ENCODE measurements around the gene NFATC4. TPM values are rescaled to one million over a fixed set of nuclear protein-coding genes. Genes with fewer than 3 reads are reported as not detected.

The NFATC4 gene
- total RNA-seq, 1 experiment from 2014 or later = 7.6 TPM

DNA sequence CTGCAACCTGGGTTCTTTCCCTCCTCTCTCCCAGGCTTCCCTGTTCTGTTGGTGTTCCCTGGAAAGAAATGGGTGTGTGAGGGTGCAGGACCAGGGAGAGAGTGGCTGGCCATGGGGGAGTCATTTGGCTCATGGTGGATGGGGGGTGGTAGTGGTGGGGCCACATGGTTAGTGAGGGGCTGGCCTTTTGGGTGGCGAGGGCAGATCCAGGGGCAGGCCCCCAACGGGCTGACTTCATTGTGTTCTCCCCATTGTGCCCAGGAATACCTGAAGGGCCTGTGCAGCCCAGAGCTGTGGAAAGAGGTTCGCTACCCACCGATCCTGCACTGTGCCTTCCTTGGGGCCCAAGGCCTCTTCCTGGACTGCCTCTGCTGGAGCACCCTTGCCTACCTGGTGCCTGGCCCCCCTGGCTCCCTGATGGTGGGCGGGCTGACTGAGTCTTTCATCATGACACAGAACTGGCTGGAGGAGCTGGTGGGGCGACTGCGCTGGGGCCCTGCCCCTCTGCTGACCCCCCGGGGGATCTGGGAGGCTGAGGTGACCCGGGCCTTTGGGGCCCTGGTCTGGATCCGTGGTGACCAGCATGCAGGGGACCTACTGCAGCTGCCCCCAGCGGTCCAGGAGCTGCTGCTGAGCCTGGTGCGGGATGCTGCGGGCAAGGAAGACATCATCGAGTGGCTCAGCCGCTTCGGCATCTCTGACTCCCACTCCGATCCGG lies 39.8 kb downstream of the NFATC4 start:
- no peaks in the 10 kb centered on the region for H3K9me3 ChIP-seq (ENCODE audit: control insufficient read depth in 1 of 2, insufficient read depth in 1 of 2, low read depth in 1 of 2, low read length in 2 of 2)
- H3K4me1 ChIP-seq (ENCODE audit: control insufficient read depth in 1 of 2, insufficient read depth in 2 of 2, low read length in 2 of 2) = no peaks in the 10 kb centered on the region
- H3K9ac ChIP-seq (ENCODE audit: low read length) = no peak overlapping the region
- DNase-seq (ENCODE audit: low read depth, low spot score) = no peak
- no peak for ATAC-seq
- intact Hi-C loops (cut with micrococcal nuclease) = no loop called here
- H2AFZ ChIP-seq (ENCODE audit: low read depth, low read length, poor library complexity, severe bottlenecking) = no peak overlapping the region
- POLR2A ChIA-PET = no interaction called here
- H3K4me3 ChIP-seq (replicated peaks in 1 of 2; ENCODE audit: low read depth in 1 of 2, low read length in 2 of 2) = no peak overlapping the region
- H3K79me2 ChIP-seq (ENCODE audit: insufficient read depth, low read length) = no peaks in the 10 kb centered on the region
- no peak overlapping the region for H3K4me2 ChIP-seq (ENCODE audit: low read length)
- H4K20me1 ChIP-seq (ENCODE audit: insufficient read depth) = no peaks in the 10 kb centered on the region
- CTCF ChIA-PET = no interaction called here
- no peak overlapping the region for H3K27ac ChIP-seq (ENCODE audit: low read depth, low read length)
- no peaks in the 10 kb centered on the region for H3K27me3 ChIP-seq (ENCODE audit: insufficient read depth, low read length)
- TF ChIP-seq, protein P1, sequence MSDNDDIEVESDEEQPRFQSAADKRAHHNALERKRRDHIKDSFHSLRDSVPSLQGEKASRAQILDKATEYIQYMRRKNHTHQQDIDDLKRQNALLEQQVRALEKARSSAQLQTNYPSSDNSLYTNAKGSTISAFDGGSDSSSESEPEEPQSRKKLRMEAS (IDR thresholded peaks at IDR 0.05) = no peak
- TF ChIP-seq, protein P2, sequence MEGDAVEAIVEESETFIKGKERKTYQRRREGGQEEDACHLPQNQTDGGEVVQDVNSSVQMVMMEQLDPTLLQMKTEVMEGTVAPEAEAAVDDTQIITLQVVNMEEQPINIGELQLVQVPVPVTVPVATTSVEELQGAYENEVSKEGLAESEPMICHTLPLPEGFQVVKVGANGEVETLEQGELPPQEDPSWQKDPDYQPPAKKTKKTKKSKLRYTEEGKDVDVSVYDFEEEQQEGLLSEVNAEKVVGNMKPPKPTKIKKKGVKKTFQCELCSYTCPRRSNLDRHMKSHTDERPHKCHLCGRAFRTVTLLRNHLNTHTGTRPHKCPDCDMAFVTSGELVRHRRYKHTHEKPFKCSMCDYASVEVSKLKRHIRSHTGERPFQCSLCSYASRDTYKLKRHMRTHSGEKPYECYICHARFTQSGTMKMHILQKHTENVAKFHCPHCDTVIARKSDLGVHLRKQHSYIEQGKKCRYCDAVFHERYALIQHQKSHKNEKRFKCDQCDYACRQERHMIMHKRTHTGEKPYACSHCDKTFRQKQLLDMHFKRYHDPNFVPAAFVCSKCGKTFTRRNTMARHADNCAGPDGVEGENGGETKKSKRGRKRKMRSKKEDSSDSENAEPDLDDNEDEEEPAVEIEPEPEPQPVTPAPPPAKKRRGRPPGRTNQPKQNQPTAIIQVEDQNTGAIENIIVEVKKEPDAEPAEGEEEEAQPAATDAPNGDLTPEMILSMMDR (IDR thresholded peaks at IDR 0.05 in 2 of 3, conservative IDR thresholded peaks at IDR 0.05 in 1 of 3; ENCODE audit: borderline replicate concordance in 1 of 3, insufficient read depth in 1 of 3, low read depth in 2 of 3, low read length in 2 of 3) = no peak
- TF ChIP-seq YY1 (IDR thresholded peaks at IDR 0.05; ENCODE audit: extremely low read depth, insufficient replicate concordance, low read depth, low read length) = no peak
- RAD21 ChIA-PET (ENCODE audit: low non-redundant PET in 1 of 2, low total read pairs in 2 of 2, uncharacterized antibody in 2 of 2, unreplicated experiment in 2 of 2) = no interaction called here
- no peaks in the 10 kb centered on the region for H3K36me3 ChIP-seq (ENCODE audit: control insufficient read depth in 1 of 2, insufficient read depth in 2 of 2, low read length in 2 of 2)
- no TSS peak for BruUV-seq (replicated peaks)
- H3K9me2 ChIP-seq (ENCODE audit: insufficient read depth) = no peaks in the 10 kb centered on the region

DNA sequence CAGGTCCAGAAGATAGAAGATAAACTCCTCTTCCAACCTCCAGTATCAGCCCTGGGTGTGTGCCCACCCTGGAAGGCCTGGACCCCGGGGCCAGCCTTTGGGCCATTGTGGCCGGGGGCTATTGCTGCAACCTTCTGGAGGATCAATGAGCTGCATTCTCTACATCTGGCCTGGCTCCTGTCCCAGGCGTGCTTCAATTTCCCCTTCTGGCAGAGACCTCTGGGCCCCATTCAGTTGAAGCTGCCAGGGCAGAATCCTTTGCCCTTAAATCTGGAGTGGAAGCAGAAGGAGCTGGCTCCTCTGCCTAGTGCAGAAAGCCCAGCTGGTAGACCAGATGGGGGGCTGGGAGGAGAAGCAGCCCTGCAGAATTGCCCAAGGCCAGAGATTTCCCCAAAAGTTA lies 40.8 kb downstream of the NFATC4 start:
- Histone ChIP-seq H3K79me2 (ENCODE audit: insufficient read depth, low read length) (no peaks in the 10 kb centered on the region), H3K4me2 (ENCODE audit: low read length) (no peak overlapping the region), H3K9me3 (ENCODE audit: control insufficient read depth in 1 of 2, insufficient read depth in 1 of 2, low read depth in 1 of 2, low read length in 2 of 2) (no peaks in the 10 kb centered on the region), H3K9me2 (ENCODE audit: insufficient read depth) (no peaks in the 10 kb centered on the region), H2AFZ (ENCODE audit: low read depth, low read length, poor library complexity, severe bottlenecking) (no peak overlapping the region), H3K9ac (ENCODE audit: low read length) (no peak overlapping the region), H3K36me3 (ENCODE audit: control insufficient read depth in 1 of 2, insufficient read depth in 2 of 2, low read length in 2 of 2) (no peaks in the 10 kb centered on the region), H3K27ac (ENCODE audit: low read depth, low read length) (no peak overlapping the region), H4K20me1 (ENCODE audit: insufficient read depth) (no peaks in the 10 kb centered on the region), H3K27me3 (ENCODE audit: insufficient read depth, low read length) (no peaks in the 10 kb centered on the region), H3K4me1 (ENCODE audit: control insufficient read depth in 1 of 2, insufficient read depth in 2 of 2, low read length in 2 of 2) (no peaks in the 10 kb centered on the region), H3K4me3 (replicated peaks in 1 of 2; ENCODE audit: low read depth in 1 of 2, low read length in 2 of 2) (no peak overlapping the region)
- ChIA-PET CTCF (interaction anchor here (1.5 to 2.1 kb wide), 2 partner anchors 21 to 23 kb away, joined by 5 to 6 read pairs; partner anchors contain the start of genes CBLN3 and KHNYN), RAD21 (ENCODE audit: low non-redundant PET in 1 of 2, low total read pairs in 2 of 2, uncharacterized antibody in 2 of 2, unreplicated experiment in 2 of 2) (no interaction called here), POLR2A (interaction anchor here (1.0 kb wide), 1 partner anchor 23 kb away, joined by 3 read pairs; no protein-coding TSS in a partner anchor)
- no TSS peak for BruUV-seq (replicated peaks)
- no peak for DNase-seq (ENCODE audit: low read depth, low spot score)
- intact Hi-C loops (cut with micrococcal nuclease) = no loop called here
- no peak for ATAC-seq
- no peak for TF ChIP-seq RAD21 (IDR thresholded peaks at IDR 0.05; ENCODE audit: low read depth)
- TF ChIP-seq SP1 (IDR thresholded peaks at IDR 0.05; ENCODE audit: low read depth) = no peak
- TF ChIP-seq, protein P3, sequence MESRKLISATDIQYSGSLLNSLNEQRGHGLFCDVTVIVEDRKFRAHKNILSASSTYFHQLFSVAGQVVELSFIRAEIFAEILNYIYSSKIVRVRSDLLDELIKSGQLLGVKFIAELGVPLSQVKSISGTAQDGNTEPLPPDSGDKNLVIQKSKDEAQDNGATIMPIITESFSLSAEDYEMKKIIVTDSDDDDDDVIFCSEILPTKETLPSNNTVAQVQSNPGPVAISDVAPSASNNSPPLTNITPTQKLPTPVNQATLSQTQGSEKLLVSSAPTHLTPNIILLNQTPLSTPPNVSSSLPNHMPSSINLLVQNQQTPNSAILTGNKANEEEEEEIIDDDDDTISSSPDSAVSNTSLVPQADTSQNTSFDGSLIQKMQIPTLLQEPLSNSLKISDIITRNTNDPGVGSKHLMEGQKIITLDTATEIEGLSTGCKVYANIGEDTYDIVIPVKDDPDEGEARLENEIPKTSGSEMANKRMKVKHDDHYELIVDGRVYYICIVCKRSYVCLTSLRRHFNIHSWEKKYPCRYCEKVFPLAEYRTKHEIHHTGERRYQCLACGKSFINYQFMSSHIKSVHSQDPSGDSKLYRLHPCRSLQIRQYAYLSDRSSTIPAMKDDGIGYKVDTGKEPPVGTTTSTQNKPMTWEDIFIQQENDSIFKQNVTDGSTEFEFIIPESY (IDR thresholded peaks at IDR 0.05; ENCODE audit: extremely low read depth, insufficient replicate concordance, low read length) = no peak
- TF ChIP-seq YY1 (IDR thresholded peaks at IDR 0.05; ENCODE audit: extremely low read depth, insufficient replicate concordance, low read depth, low read length) = no peak
- no peak for TF ChIP-seq EZH2phosphoT487 (IDR thresholded peaks at IDR 0.05; ENCODE audit: borderline replicate concordance)
- TF ChIP-seq CEBPB (IDR thresholded peaks at IDR 0.05; ENCODE audit: low read depth) = no peak
- no peak for TF ChIP-seq TCF7L2 (IDR thresholded peaks at IDR 0.05; ENCODE audit: borderline replicate concordance, extremely low read depth, insufficient read depth, insufficient read length)
- TF ChIP-seq SIN3A (IDR thresholded peaks at IDR 0.05; ENCODE audit: low read depth) = no peak
- TF ChIP-seq, protein P1 (IDR thresholded peaks at IDR 0.05) = no peak
- no peak for TF ChIP-seq JUND (IDR thresholded peaks at IDR 0.05)
